Uterus (tissue), 2 donors: ENCODE results near the gene SNTB2.

Source experiments
- POLR2A ChIP-seq, 2 donors: fragments of 450-650 bp; IDR thresholded peaks; one replicate each; pipeline ENCODE4 v1.6.1; 2016; ENCODE audit warnings: antibody characterized with exemption in 2 of 2, mild to moderate bottlenecking in 1 of 2, moderate library complexity in 1 of 2
- TF ChIP-seq, protein P1 (sequence below), 4 experiments: fragments of 200-600 bp in 2 of 4; fragments of 450-650 bp in 2 of 4; sonication (generic) in 2 of 4; IDR thresholded peaks; one replicate each; pipeline ENCODE4 v1.5.1; 2016 to 2019; ENCODE audit warnings: antibody characterized with exemption in 4 of 4, mild to moderate bottlenecking in 2 of 4, moderate library complexity in 1 of 4

DNA sequence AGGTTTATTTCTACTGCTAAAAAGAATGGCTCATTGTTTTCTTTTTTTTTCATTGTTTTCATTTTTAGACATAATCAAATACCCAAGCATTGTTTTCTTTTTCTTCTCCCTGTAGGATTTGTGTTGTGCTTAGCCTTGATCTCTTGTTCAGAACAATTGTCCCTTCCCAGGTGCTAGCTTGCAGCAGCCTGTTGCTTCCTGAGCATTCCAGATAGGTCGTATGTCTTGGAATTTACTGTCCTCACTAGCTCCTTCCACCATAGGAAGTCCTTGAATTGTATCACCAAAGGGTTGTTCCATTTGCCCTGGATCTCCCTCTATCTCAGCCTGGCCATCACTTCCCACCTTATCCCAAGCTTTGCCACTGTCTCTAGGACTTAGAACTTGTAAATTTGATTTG is 114.2 kb downstream of the SNTB2 start:
- TF ChIP-seq, protein P1, sequence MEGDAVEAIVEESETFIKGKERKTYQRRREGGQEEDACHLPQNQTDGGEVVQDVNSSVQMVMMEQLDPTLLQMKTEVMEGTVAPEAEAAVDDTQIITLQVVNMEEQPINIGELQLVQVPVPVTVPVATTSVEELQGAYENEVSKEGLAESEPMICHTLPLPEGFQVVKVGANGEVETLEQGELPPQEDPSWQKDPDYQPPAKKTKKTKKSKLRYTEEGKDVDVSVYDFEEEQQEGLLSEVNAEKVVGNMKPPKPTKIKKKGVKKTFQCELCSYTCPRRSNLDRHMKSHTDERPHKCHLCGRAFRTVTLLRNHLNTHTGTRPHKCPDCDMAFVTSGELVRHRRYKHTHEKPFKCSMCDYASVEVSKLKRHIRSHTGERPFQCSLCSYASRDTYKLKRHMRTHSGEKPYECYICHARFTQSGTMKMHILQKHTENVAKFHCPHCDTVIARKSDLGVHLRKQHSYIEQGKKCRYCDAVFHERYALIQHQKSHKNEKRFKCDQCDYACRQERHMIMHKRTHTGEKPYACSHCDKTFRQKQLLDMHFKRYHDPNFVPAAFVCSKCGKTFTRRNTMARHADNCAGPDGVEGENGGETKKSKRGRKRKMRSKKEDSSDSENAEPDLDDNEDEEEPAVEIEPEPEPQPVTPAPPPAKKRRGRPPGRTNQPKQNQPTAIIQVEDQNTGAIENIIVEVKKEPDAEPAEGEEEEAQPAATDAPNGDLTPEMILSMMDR (IDR thresholded peaks at IDR 0.05): no peak
- TF ChIP-seq POLR2A (IDR thresholded peaks at IDR 0.05): no peak
